Stimulated activated CD8-positive, alpha-beta memory T cell treated with anti-CD3 and anti-CD28 coated beads, Interleukin-15, amount 100 ng/mL, for 48 hours (primary cell): ENCODE data around the gene CCT5.
"Not testable (repeated sequence)": the region's sequence is repeated elsewhere in the genome, so short reads cannot be mapped to it uniquely, and the experiment has no call there.

Source experiments
- DNase-seq, 2 donors: peaks; one replicate each; pipeline ENCODE4 v3.0.0-alpha.2; 2020; ENCODE audit warnings: low read depth in 2 of 2

The CCT5 gene

GRCh38 chr5:10277773-10278630 is 27.9 kb downstream of the CCT5 start:
- DNase-seq, result no peak

- no peak for DNase-seq
Observed at GRCh38 chr5:10278658-10279279, 28.7 kb downstream of the CCT5 start.

GRCh38 chr5:10279328-10279727 is 29.2 kb downstream of the CCT5 start:
- DNase-seq, result no peak

GRCh38 chr5:10279925-10280720 is 30.0 kb downstream of the CCT5 start:
- DNase-seq, result no peak

- DNase-seq, result peak; percentile 63 to 64
Observed at GRCh38 chr5:10283927-10284635, 34.0 kb downstream of the CCT5 start.

- not testable (repeated sequence) for DNase-seq
Observed at GRCh38 chr5:10285362-10285761, 35.3 kb downstream of the CCT5 start.

- DNase-seq, result no peak
Observed at GRCh38 chr5:10286162-10286861, 36.2 kb downstream of the CCT5 start.

- DNase-seq, result no peak
Observed at GRCh38 chr5:10286862-10287227, 36.8 kb downstream of the CCT5 start.

- DNase-seq, result no peak
Observed at GRCh38 chr5:10288592-10289219, 38.6 kb downstream of the CCT5 start.

- no peak for DNase-seq
Observed at GRCh38 chr5:10289353-10289752, 39.3 kb downstream of the CCT5 start.

GRCh38 chr5:10289991-10290390 is 39.9 kb downstream of the CCT5 start:
- DNase-seq, result no peak

- no peak for DNase-seq
Observed at GRCh38 chr5:10290438-10290837, 40.4 kb downstream of the CCT5 start.

GRCh38 chr5:10291692-10292339 is 41.7 kb downstream of the CCT5 start:
- no peak for DNase-seq

GRCh38 chr5:10293907-10294662 is 44.0 kb downstream of the CCT5 start:
- DNase-seq, result no peak

- DNase-seq, result no peak
Observed at GRCh38 chr5:10295619-10296326, 45.7 kb downstream of the CCT5 start.

GRCh38 chr5:10297646-10298204 is 47.6 kb downstream of the CCT5 start:
- DNase-seq, result no peak

GRCh38 chr5:10300246-10300645 is 50.2 kb downstream of the CCT5 start:
- DNase-seq, result no peak

- no peak for DNase-seq
Observed at GRCh38 chr5:10301266-10301665, 51.2 kb downstream of the CCT5 start.
